ENCODE measurements around the gene PPM1J. TPM values are rescaled to one million over a fixed set of nuclear protein-coding genes. Genes with fewer than 3 reads are reported as not detected.

PPM1J gene
- total and polyA plus RNA-seq, 9 of the 15 experiments (the other 6 are each of a cell fraction or from before 2014, with no cell fraction given): 0.25 to 10.5 (median 4.2) TPM

GRCh38 chr1:112716133-112716720 lies 1.1 kb upstream of the PPM1J start (continued):
- TF ChIP-seq, protein P1, sequence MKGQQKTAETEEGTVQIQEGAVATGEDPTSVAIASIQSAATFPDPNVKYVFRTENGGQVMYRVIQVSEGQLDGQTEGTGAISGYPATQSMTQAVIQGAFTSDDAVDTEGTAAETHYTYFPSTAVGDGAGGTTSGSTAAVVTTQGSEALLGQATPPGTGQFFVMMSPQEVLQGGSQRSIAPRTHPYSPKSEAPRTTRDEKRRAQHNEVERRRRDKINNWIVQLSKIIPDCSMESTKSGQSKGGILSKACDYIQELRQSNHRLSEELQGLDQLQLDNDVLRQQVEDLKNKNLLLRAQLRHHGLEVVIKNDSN (CRISPR knock-in tag; IDR thresholded peaks at IDR 0.05): no peak; the same call in 1 of the 2 replicates
- TF ChIP-seq, protein P2, sequence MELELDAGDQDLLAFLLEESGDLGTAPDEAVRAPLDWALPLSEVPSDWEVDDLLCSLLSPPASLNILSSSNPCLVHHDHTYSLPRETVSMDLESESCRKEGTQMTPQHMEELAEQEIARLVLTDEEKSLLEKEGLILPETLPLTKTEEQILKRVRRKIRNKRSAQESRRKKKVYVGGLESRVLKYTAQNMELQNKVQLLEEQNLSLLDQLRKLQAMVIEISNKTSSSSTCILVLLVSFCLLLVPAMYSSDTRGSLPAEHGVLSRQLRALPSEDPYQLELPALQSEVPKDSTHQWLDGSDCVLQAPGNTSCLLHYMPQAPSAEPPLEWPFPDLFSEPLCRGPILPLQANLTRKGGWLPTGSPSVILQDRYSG (tag; conservative IDR thresholded peaks at IDR 0.05; ENCODE audit: low read depth): no peak
- TF ChIP-seq SMAD4 (CRISPR knock-in tag; conservative IDR thresholded peaks at IDR 0.05) (peak; percentile 42), SRF (CRISPR knock-in tag; IDR thresholded peaks at IDR 0.05) (no peak), TCFL5 (CRISPR knock-in tag; conservative IDR thresholded peaks at IDR 0.05) (no peak), FOXK2 (conservative IDR thresholded peaks at IDR 0.05 in 1 of 2, IDR thresholded peaks at IDR 0.05 in 1 of 2; ENCODE audit: low read depth in 2 of 2) (no peak), RNF2 (IDR thresholded peaks at IDR 0.05) (no peak), HNRNPUL1 (IDR thresholded peaks at IDR 0.05; ENCODE audit: low read length) (no peak), NFIX (CRISPR knock-in tag; IDR thresholded peaks at IDR 0.05; ENCODE audit: low read depth) (no peak), TAF15 (IDR thresholded peaks at IDR 0.05; ENCODE audit: low read depth, low read length) (no peak), ARID2 (IDR thresholded peaks at IDR 0.05) (peak; percentile 93), CTBP1 (IDR thresholded peaks at IDR 0.05; ENCODE audit: borderline replicate concordance) (peak; percentile 69; the same call in 1 of the 2 replicates), TGIF2 (CRISPR knock-in tag; IDR thresholded peaks at IDR 0.05) (no peak), ZNF232 (CRISPR knock-in tag; IDR thresholded peaks at IDR 0.05) (no peak), MECOM (CRISPR knock-in tag; IDR thresholded peaks at IDR 0.05) (no peak), ZNF764 (CRISPR knock-in tag; IDR thresholded peaks at IDR 0.05; ENCODE audit: low read depth) (no peak), CTCF (IDR thresholded peaks at IDR 0.05 in 2 of 3, conservative IDR thresholded peaks at IDR 0.05 in 1 of 3; ENCODE audit: insufficient read depth in 2 of 3, low read depth in 1 of 3, low read length in 3 of 3) (peak; percentile 96 to 99 (median 98)), ARID3A (IDR thresholded peaks at IDR 0.05; ENCODE audit: borderline replicate concordance, low read depth, low read length) (no peak)
- TF ChIP-seq, protein P3, sequence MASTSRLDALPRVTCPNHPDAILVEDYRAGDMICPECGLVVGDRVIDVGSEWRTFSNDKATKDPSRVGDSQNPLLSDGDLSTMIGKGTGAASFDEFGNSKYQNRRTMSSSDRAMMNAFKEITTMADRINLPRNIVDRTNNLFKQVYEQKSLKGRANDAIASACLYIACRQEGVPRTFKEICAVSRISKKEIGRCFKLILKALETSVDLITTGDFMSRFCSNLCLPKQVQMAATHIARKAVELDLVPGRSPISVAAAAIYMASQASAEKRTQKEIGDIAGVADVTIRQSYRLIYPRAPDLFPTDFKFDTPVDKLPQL (IDR thresholded peaks at IDR 0.05; ENCODE audit: extremely low read depth, insufficient read length): no peak
